GM19397 (cell line): ENCODE results near the gene TEX54.
"Not testable (repeated sequence)": the region's sequence is repeated elsewhere in the genome, so short reads cannot be mapped to it uniquely, and the experiment has no call there.

Experiments used
- ATAC-seq: cut with Tn5 transposase; IDR thresholded peaks from one replicate; pipeline ENCODE4 v1.9.1; 2021; ENCODE audit warnings: mild to moderate bottlenecking, moderate library complexity; ENCODE audit not compliant: unreplicated experiment

TEX54 gene

DNA sequence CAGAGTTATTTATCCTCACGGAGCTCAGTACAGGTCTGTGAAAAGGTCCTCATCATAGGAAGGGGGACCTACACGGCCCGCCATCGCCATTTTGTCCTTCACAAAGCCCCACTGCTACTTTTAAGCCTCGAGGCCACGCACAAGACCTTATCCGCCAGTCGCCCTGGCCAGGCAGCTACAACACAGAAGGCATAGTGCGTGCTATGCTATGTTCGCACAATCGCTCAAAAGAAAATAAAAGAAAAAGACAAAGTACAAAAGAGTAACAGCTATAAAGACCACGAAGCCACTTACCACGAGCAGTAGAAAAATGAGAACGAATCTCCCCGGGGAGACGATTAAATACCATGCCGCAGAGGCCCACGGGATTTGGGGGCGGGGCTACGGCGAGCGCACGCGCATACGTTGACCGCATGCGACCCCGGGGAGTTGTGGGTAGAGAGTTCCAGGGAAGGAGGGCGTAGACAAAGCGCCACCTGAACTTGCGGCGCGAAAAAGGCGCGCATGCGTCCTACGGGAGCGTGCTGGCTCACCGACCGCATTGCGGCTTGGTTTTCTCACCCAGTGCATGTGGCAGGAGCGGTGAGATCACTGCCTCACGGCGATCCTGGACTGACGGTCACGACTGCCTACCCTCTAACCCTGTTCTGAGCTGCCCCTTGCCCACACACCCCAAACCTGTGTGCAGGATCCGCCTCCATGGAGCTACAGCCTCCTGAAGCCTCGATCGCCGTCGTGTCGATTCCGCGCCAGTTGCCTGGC, 23.1 kb upstream of the TEX54 start:
- ATAC-seq, result peak; percentile 90

- ATAC-seq, result no peak
Observed at GRCh38 chr11:62854825-62855570, 22.4 kb upstream of the TEX54 start.

GRCh38 chr11:62854013-62854824, 21.6 kb upstream of the TEX54 start:
- no peak for ATAC-seq

DNA sequence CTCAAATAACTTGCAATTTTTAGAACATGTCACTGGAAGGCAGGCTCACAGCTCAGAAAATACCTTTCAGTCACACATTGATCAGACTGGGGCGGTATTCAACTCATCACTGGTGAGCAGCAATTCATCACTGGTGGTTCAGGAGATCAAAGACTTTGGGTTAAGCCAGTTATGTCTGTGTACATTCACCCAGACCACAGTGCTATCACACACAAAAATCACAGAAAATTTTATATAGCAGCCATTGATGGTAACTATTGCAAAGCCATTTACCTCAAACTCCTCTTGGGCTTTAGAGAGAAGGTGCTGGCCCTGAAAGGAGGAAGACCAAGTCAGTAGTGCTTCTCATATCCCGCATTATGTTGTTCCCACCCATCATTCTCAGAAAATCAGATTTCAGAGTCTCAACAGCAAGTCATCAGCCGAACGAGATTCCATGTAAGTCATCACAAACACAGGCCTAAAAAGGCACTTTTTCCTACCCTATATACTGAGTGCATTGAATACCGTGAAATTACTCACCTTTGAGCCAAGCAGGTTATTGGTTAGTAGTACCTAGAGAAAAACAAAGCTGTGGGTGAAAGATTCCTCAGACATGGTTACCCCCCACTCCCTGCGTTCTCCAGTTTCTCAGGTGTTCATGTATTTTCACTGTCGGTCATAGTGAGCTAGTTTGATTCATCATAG, 20.8 kb upstream of the TEX54 start:
- ATAC-seq, result no peak

- ATAC-seq, result no peak
Observed at GRCh38 chr11:62852523-62853188, 20.0 kb upstream of the TEX54 start.

GRCh38 chr11:62851807-62852522, 19.3 kb upstream of the TEX54 start:
- ATAC-seq, result no peak

- ATAC-seq, result no peak
Observed at GRCh38 chr11:62850911-62851806, 18.5 kb upstream of the TEX54 start.

DNA sequence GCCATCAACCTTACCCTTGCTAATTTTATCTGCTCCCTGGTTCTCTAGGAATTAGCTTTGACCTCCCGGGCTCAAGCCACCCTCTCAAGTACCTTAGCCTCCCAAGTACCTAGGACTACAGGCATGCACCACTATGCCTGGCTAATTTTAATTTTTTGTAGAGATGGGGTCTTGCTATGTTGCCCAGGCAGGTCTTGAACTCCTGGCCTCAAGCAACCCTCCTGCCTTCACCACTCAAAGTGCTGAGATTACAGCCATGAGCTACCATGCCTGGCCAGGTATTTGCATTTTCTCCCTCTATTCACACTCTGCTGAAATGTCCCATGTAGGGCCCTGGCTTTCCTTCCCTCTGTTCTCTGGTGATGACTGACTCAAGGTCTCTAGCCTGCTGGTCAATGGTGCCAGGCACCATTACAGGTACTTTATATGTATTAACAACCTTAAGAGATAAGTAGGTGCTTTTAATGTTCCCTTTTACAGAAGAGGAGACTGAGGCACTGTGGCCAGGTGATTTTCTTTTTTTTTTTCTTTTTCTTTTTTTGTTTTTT, 15.2 kb upstream of the TEX54 start:
- no peak for ATAC-seq

DNA sequence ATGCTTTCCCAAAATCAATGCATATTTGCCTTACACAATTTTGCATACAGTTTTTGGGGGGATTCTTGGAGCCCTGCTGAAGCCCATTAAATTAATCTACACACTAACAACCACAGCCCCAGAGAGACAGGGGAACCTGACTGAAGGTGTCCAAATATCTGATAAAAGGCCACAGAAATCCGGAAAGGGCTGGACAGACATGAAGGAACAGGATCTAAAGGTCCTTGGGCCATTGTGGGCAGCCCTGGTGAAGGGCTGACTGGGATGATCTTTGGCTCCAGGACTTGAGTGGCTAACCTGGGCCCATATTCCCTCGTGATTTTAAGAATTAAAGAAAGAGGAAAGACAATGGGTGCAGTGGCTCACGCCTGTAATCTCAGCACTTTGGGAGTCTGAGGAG, 13.5 kb upstream of the TEX54 start:
- no peak for ATAC-seq

GRCh38 chr11:62844154-62844553, 11.5 kb upstream of the TEX54 start:
- ATAC-seq, result no peak

DNA sequence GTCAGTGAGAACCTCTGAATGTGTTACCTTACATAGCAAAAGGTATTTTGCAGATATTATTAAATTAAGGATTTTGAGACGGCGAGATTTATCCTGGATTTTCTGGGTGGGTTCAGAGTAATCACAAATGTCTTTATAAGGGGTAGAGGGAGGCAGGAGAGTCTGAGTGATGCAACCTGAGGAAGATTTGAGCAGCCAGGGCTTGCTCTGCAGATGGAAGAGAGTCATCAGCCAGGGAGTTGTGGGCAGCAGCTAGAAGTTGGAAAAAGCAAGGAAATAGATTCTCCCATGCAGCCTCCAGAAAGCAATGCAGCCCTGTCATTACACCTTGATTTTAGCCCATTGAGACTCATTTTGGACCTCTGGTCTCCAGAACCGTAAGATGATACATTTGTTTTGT, 10.8 kb upstream of the TEX54 start:
- ATAC-seq, result no peak

- not testable (repeated sequence) for ATAC-seq
Observed at GRCh38 chr11:62842891-62843290, 10.2 kb upstream of the TEX54 start.

GRCh38 chr11:62842171-62842741, 9.6 kb upstream of the TEX54 start:
- no peak for ATAC-seq

DNA sequence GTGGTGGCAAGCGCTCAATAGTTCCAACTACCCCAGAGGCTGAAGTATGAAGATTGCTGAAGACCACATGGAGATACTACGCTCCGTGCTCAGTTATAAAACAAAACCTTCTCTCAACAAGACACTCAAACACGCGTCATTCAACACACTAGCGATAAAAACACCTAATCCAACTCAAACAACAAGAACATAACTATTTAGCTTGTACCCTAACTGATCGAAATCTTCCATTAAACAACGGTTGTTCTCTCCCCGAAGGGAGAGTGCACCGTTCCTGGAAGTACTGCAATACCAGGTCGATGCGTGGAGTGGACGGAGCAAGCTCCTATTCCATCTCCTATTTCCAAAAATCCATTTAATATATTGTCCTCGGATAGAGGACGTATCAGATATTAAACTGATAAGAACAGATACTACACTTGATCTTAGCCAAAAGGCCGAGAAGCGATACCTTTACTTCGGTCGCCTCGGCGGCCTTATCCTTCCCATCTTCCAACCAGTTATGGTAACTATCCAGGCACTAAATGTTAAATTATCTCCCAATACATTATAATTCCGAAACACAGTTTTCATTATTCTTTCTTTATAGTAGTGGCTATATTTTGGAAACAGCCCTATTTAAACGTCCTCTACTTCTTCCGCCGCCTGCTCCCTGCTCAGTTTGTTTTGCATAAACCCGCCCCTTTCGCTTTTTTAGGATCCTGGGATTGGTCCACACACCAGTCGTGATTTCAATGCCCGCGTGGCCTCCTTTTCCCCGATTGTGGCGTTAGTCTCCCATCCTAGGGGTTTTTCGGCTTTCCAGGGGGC, 8.9 kb upstream of the TEX54 start:
- ATAC-seq, result peak; percentile 45

GRCh38 chr11:62840721-62841360, 8.2 kb upstream of the TEX54 start:
- ATAC-seq, result not testable (repeated sequence)

- peak; percentile 49 for ATAC-seq
Observed at GRCh38 chr11:62839050-62839945, 6.7 kb upstream of the TEX54 start, which contains the start of gene WDR74. WDR74 (minus strand) TSS chr11:62839590; CDS start chr11:62839570, 20 bp downstream.
